Measurements from ENCODE around the gene U2AF2.
A peak's percentile ranks its signal among the peaks of the same experiment; 100 is the strongest.

U2AF2 gene

DNA sequence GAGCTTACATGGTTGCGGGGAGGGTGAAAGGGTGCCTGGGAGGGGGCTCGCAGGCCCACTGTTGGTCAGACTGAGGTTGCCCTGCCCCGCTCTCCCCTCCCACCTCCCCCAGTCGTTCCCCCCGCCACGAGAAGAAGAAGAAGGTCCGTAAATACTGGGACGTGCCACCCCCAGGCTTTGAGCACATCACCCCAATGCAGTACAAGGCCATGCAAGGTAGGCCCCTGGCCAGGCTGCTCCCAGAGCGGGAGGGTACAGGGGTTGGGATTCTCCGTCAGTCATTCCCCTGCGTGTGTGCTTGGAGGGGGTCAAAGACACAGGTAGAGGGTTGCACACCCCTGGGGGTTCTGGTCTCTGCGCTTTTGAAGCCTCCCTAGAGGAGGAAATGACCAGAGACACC is 5.6 kb downstream of the U2AF2 start:
- DNase-seq = no peak

DNA sequence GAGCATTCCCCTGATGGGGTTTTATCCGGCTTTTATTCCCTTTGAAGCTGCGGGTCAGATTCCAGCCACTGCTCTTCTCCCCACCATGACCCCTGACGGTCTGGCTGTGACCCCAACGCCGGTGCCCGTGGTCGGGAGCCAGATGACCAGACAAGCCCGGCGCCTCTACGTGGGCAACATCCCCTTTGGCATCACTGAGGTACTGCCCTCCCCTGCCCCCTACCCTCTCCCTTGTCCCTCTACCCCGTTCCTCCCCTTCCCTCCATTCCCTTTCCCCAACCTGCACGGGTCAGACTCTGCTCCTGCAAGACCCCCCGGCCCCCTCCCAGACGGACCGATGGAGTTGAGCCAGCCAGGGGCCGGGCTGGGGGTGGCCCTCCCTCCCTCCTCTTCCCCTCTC is 6.2 kb downstream of the U2AF2 start:
- DNase-seq = no peak

GRCh38 chr19:55661826-55662225 is 7.0 kb downstream of the U2AF2 start:
- no peak for DNase-seq

DNA sequence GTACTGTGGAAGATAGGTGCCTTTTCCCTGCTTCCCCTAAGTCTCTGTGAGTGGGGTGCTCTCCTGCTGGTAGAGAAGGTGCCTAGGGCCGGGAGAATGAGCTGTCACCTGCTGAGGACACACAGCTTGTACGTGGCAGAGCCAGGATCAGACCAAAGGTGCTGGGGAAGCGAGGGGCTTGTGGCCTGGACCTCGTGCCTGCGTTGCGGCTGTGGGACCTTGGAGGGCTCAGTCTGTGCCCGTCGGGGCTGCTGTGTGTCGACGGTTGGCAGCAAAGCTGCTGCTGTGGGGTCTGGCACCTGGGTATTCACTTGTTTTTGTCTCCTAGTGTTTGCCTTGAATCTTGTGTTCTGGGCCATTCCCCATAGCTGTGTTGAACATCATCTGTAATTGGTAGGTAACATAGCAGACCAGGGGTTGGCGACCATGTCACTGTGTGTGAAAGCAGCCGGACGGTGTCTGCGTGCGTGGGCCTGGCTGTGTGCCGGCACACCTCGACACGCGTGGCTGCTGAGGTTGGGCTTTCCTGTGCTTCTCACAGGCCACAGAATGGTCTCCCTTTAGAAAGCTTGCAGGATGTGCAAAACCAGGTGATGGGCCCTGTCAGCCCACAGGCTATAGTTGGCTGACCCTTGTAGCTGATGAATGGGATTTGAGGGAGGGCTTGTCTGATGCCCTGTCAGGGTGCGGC is 9.2 kb downstream of the U2AF2 start:
- no peak for DNase-seq

- no peak for DNase-seq
Measured at GRCh38 chr19:55666343-55667005, 11.6 kb downstream of the U2AF2 start.

DNA sequence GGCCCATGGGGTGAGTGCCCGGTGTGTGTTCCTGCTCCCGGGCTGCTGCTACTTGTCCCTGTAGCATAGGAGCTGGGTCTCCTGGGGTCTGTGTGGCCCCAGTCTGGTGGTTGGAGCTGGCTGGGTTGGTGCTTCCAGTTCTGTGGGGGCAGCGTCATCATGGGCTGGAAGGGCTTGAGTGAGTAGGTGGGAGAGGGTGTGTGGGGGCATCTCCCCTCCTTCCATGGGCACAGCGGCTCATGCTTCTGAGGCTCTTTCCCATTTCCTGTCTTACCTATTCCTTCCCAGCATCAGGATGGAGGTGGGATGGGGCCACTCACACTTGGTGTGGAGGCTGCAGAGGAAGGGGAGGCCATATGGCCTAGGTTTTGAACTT is 12.2 kb downstream of the U2AF2 start:
- DNase-seq = no peak

DNA sequence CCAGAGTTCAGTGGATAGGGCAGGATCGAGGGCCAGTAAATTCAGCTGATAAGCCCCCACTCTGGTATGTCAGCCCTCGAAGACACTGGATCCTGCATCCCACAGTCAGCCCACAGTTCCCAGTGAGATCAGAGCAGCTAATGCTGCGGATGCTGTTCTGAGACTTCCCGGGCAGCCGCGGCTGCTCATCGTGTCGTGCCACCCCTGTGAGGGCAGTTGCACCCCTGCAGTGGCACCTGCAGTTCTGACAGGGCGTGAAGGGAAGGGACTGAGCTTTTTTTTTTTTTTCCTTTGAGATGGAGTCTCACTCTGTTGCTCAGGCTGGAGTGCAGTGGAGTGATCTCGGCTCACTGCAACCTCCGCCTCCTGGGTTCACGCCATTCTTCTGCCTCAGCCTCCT is 12.7 kb downstream of the U2AF2 start:
- no peak for DNase-seq

DNA sequence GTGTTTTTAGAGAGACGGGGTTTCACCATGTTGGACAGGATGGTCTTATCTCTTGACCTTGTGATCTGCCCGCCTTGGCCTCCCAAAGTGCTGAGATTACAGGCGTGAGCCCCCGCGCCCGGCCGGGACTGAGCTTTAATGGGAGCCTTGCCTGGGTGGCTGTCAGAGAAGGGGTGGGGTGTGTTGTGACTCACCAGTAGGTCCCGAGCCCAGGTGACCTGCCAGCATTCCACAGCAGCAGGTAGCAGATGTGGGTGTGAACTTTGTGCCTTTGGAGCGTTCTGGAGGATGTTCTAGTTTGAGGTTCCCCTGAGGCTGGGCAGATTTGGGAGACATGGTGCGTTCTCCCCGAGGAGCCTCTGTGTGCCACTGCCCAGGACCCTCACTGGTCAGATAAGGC is 13.1 kb downstream of the U2AF2 start:
- no peak for DNase-seq

- DNase-seq = no peak
Measured at GRCh38 chr19:55668603-55669348, 13.9 kb downstream of the U2AF2 start.

DNA sequence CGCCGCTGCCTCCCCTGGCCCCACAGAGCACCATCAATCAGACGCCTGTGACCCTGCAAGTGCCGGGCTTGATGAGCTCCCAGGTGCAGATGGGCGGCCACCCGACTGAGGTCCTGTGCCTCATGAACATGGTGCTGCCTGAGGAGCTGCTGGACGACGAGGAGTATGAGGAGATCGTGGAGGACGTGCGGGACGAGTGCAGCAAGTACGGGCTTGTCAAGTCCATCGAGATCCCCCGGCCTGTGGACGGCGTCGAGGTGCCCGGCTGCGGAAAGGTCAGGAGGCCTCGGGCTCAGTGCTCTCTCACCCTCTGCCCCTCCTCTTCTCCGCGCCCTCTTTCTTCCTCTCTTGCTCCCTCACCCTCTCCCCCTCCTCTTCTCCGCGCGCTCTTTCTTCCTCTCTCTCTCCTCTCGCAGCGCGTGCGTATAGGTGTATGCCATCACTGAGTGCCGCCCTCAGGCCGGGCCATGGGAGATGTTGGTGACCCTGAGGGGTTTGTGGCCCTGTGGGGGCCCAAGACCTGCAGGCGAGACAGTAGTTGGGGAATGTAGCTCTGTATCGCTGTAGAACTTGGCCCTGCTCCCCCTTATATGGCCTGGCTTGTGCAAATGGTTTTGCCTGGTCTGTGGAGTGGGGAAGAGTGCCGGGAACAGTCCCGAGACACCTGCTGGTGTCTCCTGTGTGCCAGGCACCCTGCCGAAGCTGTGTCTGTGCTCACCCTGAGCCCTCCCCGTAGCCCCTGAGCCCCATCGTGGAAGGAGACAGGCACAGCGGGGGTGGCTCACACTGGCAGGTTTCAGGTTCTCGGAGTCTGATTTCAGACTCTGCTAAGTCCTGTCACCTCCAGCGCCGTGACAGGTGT is 14.8 kb downstream of the U2AF2 start:
- no peak for DNase-seq

GRCh38 chr19:55670280-55671053 is 15.6 kb downstream of the U2AF2 start:
- DNase-seq = peak; percentile 40

DNA sequence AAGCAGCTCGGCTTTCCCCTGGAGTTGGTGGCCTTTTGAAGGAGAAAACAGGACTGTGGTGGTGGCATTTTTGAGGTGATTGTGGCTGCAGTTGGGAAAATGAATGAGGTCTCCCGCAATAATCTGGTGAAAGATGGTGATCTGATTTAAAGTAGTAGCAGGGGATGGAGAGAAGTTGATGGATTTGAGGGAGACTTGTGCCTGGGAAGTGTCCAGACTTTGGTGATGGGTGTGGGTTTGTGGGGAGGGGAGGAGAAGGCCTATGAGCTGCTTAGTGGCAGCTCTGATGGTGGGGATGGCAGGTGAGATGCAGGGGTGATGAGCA is 16.2 kb downstream of the U2AF2 start:
- DNase-seq = no peak

DNA sequence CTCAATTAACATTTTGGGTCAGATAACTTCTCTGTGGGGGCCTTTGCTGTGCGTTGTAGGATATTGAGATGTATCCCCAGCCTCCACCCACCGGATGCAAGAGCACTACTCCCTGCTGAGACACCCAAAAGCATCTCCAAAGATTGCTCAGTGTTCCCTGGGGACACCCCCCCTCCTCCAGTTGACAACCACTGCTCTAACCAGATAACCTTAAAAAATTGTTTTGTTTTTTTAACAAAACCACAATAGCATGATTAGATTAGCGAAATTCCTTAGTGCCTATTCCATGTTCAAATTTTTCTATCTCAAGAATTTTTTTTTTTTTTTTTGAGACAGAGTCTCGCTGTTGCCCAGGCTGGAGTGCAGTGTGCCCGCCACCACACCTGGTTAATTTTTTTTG is 17.6 kb downstream of the U2AF2 start:
- no peak for DNase-seq

DNA sequence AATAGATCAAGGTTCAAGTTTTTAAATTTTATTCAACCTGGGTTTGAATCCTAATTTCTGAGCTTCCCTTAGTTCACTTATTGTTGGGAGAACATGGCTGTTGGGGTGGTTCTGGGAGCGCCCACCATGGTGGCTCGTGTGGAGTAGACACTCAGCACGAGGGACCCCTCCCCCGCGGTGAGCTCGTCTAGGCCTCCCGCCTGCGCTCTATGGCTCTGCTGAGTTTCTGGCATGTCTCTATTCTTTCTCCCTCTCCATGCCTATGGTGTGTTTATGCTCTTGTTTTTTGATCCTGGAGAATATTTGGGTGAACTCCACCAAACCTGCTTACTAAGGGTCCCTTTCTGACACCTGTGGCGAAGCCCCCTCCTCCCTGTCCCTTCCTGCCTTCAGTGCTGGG is 18.6 kb downstream of the U2AF2 start:
- no peak for DNase-seq

DNA sequence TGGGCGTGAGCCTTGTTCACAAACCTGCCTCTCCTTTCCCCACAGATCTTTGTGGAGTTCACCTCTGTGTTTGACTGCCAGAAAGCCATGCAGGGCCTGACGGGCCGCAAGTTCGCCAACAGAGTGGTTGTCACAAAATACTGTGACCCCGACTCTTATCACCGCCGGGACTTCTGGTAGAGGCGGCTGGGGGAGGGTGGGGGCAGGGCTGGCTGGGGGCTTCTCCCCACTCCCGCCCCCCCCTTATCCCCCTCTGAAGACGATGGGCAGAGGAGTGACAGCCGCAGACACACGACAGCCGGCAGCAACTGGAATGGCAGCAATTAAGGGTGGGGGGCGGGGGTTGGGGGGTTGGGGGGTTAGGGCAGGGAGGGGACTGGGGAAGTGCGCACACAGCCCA is 19.1 kb downstream of the U2AF2 start:
- DNase-seq = no peak

- DNase-seq = no peak
Measured at GRCh38 chr19:55674459-55674840, 19.6 kb downstream of the U2AF2 start.

- DNase-seq = peak; percentile 98
Measured at GRCh38 chr19:55674841-55675660, 20.2 kb downstream of the U2AF2 start, which contains the start of gene EPN1. TSS of gene EPN1 (plus strand) at chr19:55675226. CDS start at chr19:55678628, 3,402 bp downstream.

DNA sequence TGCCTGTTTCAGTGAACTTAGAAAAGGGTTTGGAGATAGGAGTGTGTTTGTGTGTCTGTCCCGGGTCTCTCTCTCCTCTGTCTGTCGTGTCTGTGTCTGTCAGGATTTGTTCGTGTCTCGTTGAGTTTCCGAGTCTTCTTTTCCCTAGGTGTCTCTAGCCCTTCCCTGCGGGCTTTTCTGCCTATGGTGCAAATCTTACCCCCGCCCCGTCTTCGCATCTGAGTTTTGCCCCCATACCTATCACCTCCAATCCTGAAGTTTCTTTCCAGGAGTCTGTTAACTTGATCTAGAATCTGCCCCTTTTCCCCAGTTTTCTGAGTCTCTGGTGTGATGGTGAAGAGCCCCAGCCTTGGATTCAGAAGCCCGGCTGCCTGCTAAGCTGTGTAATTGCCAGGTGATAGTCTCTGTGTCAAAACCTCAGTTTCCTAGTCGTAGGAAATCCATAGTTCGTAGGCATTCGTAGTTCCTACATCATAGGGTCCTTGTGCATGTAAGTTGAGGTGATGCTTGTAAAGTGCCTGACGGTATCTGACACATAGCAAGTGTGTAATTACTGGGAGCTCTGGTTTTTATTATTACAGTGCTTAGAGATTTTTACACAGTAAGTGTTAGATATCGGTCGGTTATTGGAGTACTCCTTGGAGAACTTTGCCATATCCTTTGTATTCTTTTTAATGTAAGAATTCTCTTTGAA is 21.0 kb downstream of the U2AF2 start:
- no peak for DNase-seq

DNA sequence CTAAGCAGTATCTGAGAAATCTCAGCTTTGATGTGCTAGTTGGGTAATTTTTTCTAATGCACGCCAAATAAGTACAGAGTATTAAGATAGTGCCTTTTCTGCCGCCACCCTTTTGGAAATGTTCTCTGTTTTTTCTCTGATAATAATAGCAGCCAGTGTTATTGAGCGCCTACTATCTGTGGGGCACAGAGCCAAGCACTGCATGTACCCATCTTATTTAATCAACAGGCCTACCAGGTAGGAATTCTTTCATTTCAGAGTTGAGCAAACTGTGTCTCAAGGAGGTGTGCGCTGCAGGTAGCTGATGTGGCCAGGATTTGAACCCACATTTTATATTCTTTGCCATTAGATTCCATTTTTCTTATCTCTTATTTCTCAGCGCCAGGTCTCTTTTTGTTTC is 21.5 kb downstream of the U2AF2 start:
- DNase-seq = no peak

DNA sequence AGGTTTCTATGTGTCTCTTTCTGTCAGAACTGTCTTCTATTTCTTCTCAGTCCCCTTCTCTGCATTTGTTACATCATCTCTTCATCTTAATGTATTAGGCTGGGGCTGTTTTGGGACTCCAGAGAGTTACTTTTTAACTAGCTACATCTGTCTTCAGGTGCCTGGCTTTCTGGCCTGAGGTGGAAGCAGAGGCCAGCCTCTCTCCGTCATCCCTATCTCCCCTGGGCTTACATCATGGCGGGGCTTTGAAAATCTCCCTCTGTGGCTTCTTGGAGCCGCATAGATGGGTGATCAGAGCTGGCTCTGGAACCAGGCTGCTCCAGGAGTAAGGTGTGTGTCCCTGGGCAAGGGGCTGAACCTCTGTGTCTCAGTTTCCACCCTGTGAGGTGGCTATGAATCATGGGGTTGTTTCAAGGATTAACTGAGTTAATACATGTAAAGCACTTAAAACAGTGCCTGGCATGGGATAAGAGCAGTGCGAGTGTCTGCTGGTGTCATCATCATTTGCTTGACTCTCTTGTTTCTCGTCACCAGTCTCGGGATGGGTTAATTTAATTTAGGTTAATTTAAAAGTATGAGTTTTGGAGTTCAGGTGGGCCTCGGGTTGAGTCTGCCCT is 22.2 kb downstream of the U2AF2 start:
- no peak for DNase-seq

All from activated naive CD4-positive, alpha-beta T cell treated with anti-CD3 and anti-CD28 coated beads, Interleukin-2, amount 50 U/mL, for 16 hours (primary cell).